GM23338 (cell line): ENCODE data around the gene IL22RA1.
A peak's percentile ranks its signal among the peaks of the same experiment; 100 is the strongest.

Experiments
- CREB1 ChIP-seq: fragments of 250-450 bp; sonication (Bioruptor Pico); IDR thresholded peaks from 2 replicates; pipeline ENCODE4 v1.5.0; 2020; ENCODE audit warnings: low read depth, mild to moderate bottlenecking, moderate library complexity
- CTCF ChIP-seq, 2 experiments: fragments of 200-600 bp in 1 of 2; sonication (generic) in 1 of 2; conservative IDR thresholded peaks; 2 replicates each; pipeline versions ENCODE4 v1.5.1 to v1.6.1; 2016 to 2017; ENCODE audit warnings: antibody characterized with exemption in 2 of 2, low read depth in 2 of 2, mild to moderate bottlenecking in 2 of 2, moderate library complexity in 1 of 2
- ETS1 ChIP-seq: IDR thresholded peaks from 2 replicates; pipeline ENCODE4 v1.6.1; 2016; ENCODE audit warnings: antibody characterized with exemption
- EZH2 ChIP-seq: fragments of 200-600 bp; sonication (generic); IDR thresholded peaks from one replicate; pipeline ENCODE4 v1.8.0; 2017; ENCODE audit warnings: antibody characterized with exemption, mild to moderate bottlenecking, low read depth; ENCODE audit not compliant: unreplicated experiment
- EZH2phosphoT487 ChIP-seq: fragments of 200-600 bp; sonication (generic); IDR thresholded peaks from one replicate; pipeline ENCODE4 v1.8.1; 2018; ENCODE audit warnings: antibody characterized with exemption; ENCODE audit not compliant: unreplicated experiment
- POLR2AphosphoS5 ChIP-seq: IDR thresholded peaks from 2 replicates; pipeline ENCODE4 v1.6.1; 2016; ENCODE audit warnings: antibody characterized with exemption, low read depth
- REST ChIP-seq: IDR thresholded peaks from one replicate; pipeline ENCODE4 v1.6.1; 2018; ENCODE audit warnings: antibody characterized with exemption; ENCODE audit not compliant: unreplicated experiment
- STAT1 ChIP-seq: IDR thresholded peaks from one replicate; pipeline ENCODE4 v1.6.1; 2016; ENCODE audit warnings: antibody characterized with exemption; ENCODE audit not compliant: unreplicated experiment
- ZNF331 ChIP-seq: fragments of 250-450 bp; sonication (Bioruptor Pico); IDR thresholded peaks from 2 replicates; pipeline ENCODE4 v1.5.0; 2020; ENCODE audit warnings: low read depth, mild to moderate bottlenecking, moderate library complexity

- TF ChIP-seq EZH2 (no peak), CTCF (conservative IDR thresholded peaks at IDR 0.05; ENCODE audit: low read depth in 2 of 2) (peak in 1 of 2 experiments; percentile 14; a peak in 1 of 4 replicates), CREB1 (no peak), POLR2AphosphoS5 (no peak), REST (no peak), STAT1 (no peak), ETS1 (no peak), EZH2phosphoT487 (no peak), ZNF331 (CRISPR knock-in tag) (no peak)
These were observed 67.9 kb downstream of the IL22RA1 start for GRCh38 chr1:24074817-24075589.
